Neuronal stem cell (in vitro differentiated cells): ENCODE measurements around the gene STRBP.

ENCODE experiments used
- DNase-seq: peaks from one replicate; pipeline ENCODE4 v3.0.0-alpha.2; 2013; ENCODE audit warnings: low spot score
- H2AFZ ChIP-seq: one replicate; pipeline ENCODE4 v1.6.1; 2013; ENCODE audit warnings: mild to moderate bottlenecking, low read length, inconsistent platforms
- H2AK5ac ChIP-seq: 2 replicates; pipeline ENCODE4 v1.6.1; 2013; ENCODE audit warnings: low read depth, mild to moderate bottlenecking, inconsistent platforms, low read length, moderate library complexity, mixed read lengths
- H2BK120ac ChIP-seq: 2 replicates; pipeline ENCODE4 v1.6.1; 2013; ENCODE audit warnings: low read depth, mild to moderate bottlenecking, inconsistent platforms, low read length, moderate library complexity, mixed read lengths
- H2BK12ac ChIP-seq: one replicate; pipeline ENCODE4 v1.6.1; 2013; ENCODE audit warnings: low read length, inconsistent platforms
- H2BK15ac ChIP-seq: 2 replicates; pipeline ENCODE4 v1.6.1; 2013; ENCODE audit warnings: mild to moderate bottlenecking, low read length, inconsistent platforms, mixed read lengths
- H2BK5ac ChIP-seq: one replicate; pipeline ENCODE4 v1.6.1; 2013; ENCODE audit warnings: inconsistent platforms, mild to moderate bottlenecking, low read length, moderate library complexity
- H3K14ac ChIP-seq: one replicate; pipeline ENCODE4 v1.6.1; 2013; ENCODE audit warnings: low read length, inconsistent platforms
- H3K18ac ChIP-seq: 2 replicates; pipeline ENCODE4 v1.6.1; 2013; ENCODE audit warnings: low read length, inconsistent platforms
- H3K23ac ChIP-seq: 2 replicates; pipeline ENCODE4 v1.6.1; 2013; ENCODE audit warnings: low read depth, mild to moderate bottlenecking, mixed read lengths, low read length, inconsistent platforms; ENCODE audit not compliant: poor library complexity
- H3K27ac ChIP-seq: replicated peaks from 3 replicates; pipeline ENCODE4 v1.5.1; 2013; ENCODE audit warnings: low read length, inconsistent platforms
- H3K27me3 ChIP-seq, 3 experiments: 2 replicates each; pipeline ENCODE4 v1.6.1; 2013; ENCODE audit warnings: low read length in 3 of 3, mild to moderate bottlenecking in 2 of 3, inconsistent platforms in 1 of 3, low read depth in 1 of 3, mixed read lengths in 1 of 3, moderate library complexity in 1 of 3; ENCODE audit not compliant: control insufficient read depth in 3 of 3, insufficient read depth in 3 of 3
- H3K36me3 ChIP-seq, 2 donors: replicated peaks in 1 of 2; 2 replicates each; pipeline ENCODE4 v1.6.1; 2013; ENCODE audit warnings: low read length in 2 of 2; ENCODE audit not compliant: control insufficient read depth in 2 of 2, insufficient read depth in 2 of 2
- H3K4ac ChIP-seq: 2 replicates; pipeline ENCODE4 v1.6.1; 2013; ENCODE audit warnings: inconsistent platforms, mild to moderate bottlenecking, low read length, moderate library complexity
- H3K4me1 ChIP-seq, 2 donors: 1 replicate in 1 of 2; 2 replicates in 1 of 2; pipeline ENCODE4 v1.6.1; 2013; ENCODE audit warnings: low read length in 2 of 2, low read depth in 1 of 2; ENCODE audit not compliant: control insufficient read depth in 2 of 2, insufficient read depth in 1 of 2
- H3K4me2 ChIP-seq: one replicate; pipeline ENCODE4 v1.6.1; 2013; ENCODE audit warnings: mild to moderate bottlenecking, low read length, inconsistent platforms; ENCODE audit not compliant: insufficient read depth, poor library complexity, severe bottlenecking
- H3K4me3 ChIP-seq, 2 donors: 2 replicates each; pipeline ENCODE4 v1.5.1; 2013; ENCODE audit warnings: low read length in 2 of 2, mild to moderate bottlenecking in 2 of 2, inconsistent platforms in 1 of 2, moderate library complexity in 1 of 2
- H3K79me1 ChIP-seq: one replicate; pipeline ENCODE4 v1.6.1; 2013; ENCODE audit warnings: low read depth, mild to moderate bottlenecking, inconsistent platforms, low read length, moderate library complexity
- H3K9ac ChIP-seq: one replicate; pipeline ENCODE4 v1.6.1; 2013; ENCODE audit warnings: mild to moderate bottlenecking, low read depth, low read length, inconsistent platforms; ENCODE audit not compliant: poor library complexity
- H3K9me3 ChIP-seq, 2 donors: replicated peaks in 1 of 2; 2 replicates each; pipeline versions ENCODE3 to v1.6.1; 2013; ENCODE audit warnings: low read length in 2 of 2, mild to moderate bottlenecking in 2 of 2, inconsistent platforms in 1 of 2, low read depth in 1 of 2, mixed read lengths in 1 of 2, moderate library complexity in 1 of 2; ENCODE audit not compliant: control insufficient read depth in 2 of 2, insufficient read depth in 1 of 2
- H4K8ac ChIP-seq: one replicate; pipeline ENCODE4 v1.6.1; 2013; ENCODE audit warnings: low read depth, mild to moderate bottlenecking, inconsistent platforms, low read length, moderate library complexity
- H4K91ac ChIP-seq: one replicate; pipeline ENCODE4 v1.6.1; 2013; ENCODE audit warnings: low read length, low read depth, mild to moderate bottlenecking, inconsistent platforms; ENCODE audit not compliant: poor library complexity
- WGBS, 2 donors: extraction: QIAGEN DNeasy Blood & Tissue Kit; methylation state at CpG; one replicate each; pipeline ENCODE4 v1.1.7; 2013; ENCODE audit warnings: missing lambda C conversion rate in 2 of 2, mixed read lengths in 1 of 2; ENCODE audit not compliant: insufficient read length in 2 of 2, insufficient replicate concordance in 1 of 2; ENCODE audit errors: extremely low coverage in 2 of 2; 5-methylcytosine and 5-hydroxymethylcytosine counted together

The STRBP gene

GRCh38 chr9:123175854-123176629, 92.3 kb downstream of the STRBP start:
- H2BK120ac ChIP-seq = no peak overlapping the region
- no CpG with 5 or more reads among the region's 4 CpGs for WGBS, 2 donors

GRCh38 chr9:123174887-123175518, 93.4 kb downstream of the STRBP start:
- H2BK12ac ChIP-seq = no peak overlapping the region
- no peak overlapping the region for H2BK120ac ChIP-seq
- H3K9ac ChIP-seq = no peak overlapping the region
- H2AK5ac ChIP-seq = no peak overlapping the region
- no peak overlapping the region for H2AFZ ChIP-seq
- H3K36me3 ChIP-seq = peaks cover 6 to 17% of the 10 kb centered on the region in 2 donors
- H3K4me3 ChIP-seq = no peak overlapping the region
- H3K23ac ChIP-seq = no peak overlapping the region
- no peak overlapping the region for H3K4ac ChIP-seq
- H3K27ac ChIP-seq = no peak overlapping the region
- no peak overlapping the region for H3K18ac ChIP-seq
- H3K4me1 ChIP-seq = no peaks in the 10 kb centered on the region
- no peak overlapping the region for H4K91ac ChIP-seq
- H3K27me3 ChIP-seq = no peaks in the 10 kb centered on the region
- no peak overlapping the region for H4K8ac ChIP-seq
- no peak overlapping the region for H3K14ac ChIP-seq
- no peak overlapping the region for H3K4me2 ChIP-seq
- H2BK15ac ChIP-seq = no peak overlapping the region
- no peak overlapping the region for H2BK5ac ChIP-seq
- WGBS, 2 donors = no CpG with 5 or more reads among the region's 1 CpG
- no peaks in the 10 kb centered on the region for H3K9me3 ChIP-seq
- DNase-seq = no peak
- no peaks in the 10 kb centered on the region for H3K79me1 ChIP-seq

More at GRCh38 chr9:123175854-123176629, 92.3 kb downstream of the STRBP start:
- H2BK15ac ChIP-seq = no peak overlapping the region
- H2BK12ac ChIP-seq = no peak overlapping the region
- H3K4me3 ChIP-seq = no peak overlapping the region
- no peak overlapping the region for H3K23ac ChIP-seq
- no peak overlapping the region for H2BK5ac ChIP-seq
- H3K27ac ChIP-seq = no peak overlapping the region
- H2AFZ ChIP-seq = no peak overlapping the region
- no peak overlapping the region for H3K4ac ChIP-seq
- no peak overlapping the region for H2AK5ac ChIP-seq
- no peak for DNase-seq
- H3K4me2 ChIP-seq = no peak overlapping the region
- H4K8ac ChIP-seq = no peak overlapping the region
- no peaks in the 10 kb centered on the region for H3K4me1 ChIP-seq
- H3K9ac ChIP-seq = no peak overlapping the region
- H4K91ac ChIP-seq = no peak overlapping the region
- no peaks in the 10 kb centered on the region for H3K79me1 ChIP-seq
- H3K36me3 ChIP-seq = peaks cover 6 to 18% of the 10 kb centered on the region in 2 donors
- no peaks in the 10 kb centered on the region for H3K9me3 ChIP-seq
- no peak overlapping the region for H3K14ac ChIP-seq
- H3K27me3 ChIP-seq = no peaks in the 10 kb centered on the region
- no peak overlapping the region for H3K18ac ChIP-seq

- H2BK15ac ChIP-seq = no peak overlapping the region
- H2BK12ac ChIP-seq = no peak overlapping the region
- no peak overlapping the region for H2BK5ac ChIP-seq
- no peak for DNase-seq
- no peak overlapping the region for H3K9ac ChIP-seq
- H3K18ac ChIP-seq = no peak overlapping the region
- H4K8ac ChIP-seq = no peak overlapping the region
- H3K79me1 ChIP-seq = no peaks in the 10 kb centered on the region
- H4K91ac ChIP-seq = no peak overlapping the region
- no peak overlapping the region for H3K4me2 ChIP-seq
- no peaks in the 10 kb centered on the region for H3K4me1 ChIP-seq
- no peak overlapping the region for H2AK5ac ChIP-seq
- no peaks in the 10 kb centered on the region for H3K27me3 ChIP-seq
- no CpG with 5 or more reads among the region's 1 CpG for WGBS, 2 donors
- no peaks in the 10 kb centered on the region for H3K9me3 ChIP-seq
- no peak overlapping the region for H3K14ac ChIP-seq
- no peak overlapping the region for H3K4me3 ChIP-seq
- H2BK120ac ChIP-seq = no peak overlapping the region
- no peak overlapping the region for H3K4ac ChIP-seq
- H3K36me3 ChIP-seq = peaks cover 6 to 16% of the 10 kb centered on the region in 2 donors
- no peak overlapping the region for H3K23ac ChIP-seq
- no peak overlapping the region for H3K27ac ChIP-seq
- no peak overlapping the region for H2AFZ ChIP-seq
Measured at GRCh38 chr9:123174079-123174478, 94.3 kb downstream of the STRBP start.

- no peaks in the 10 kb centered on the region for H3K27me3 ChIP-seq
- H3K4me2 ChIP-seq = no peak overlapping the region
- H2BK12ac ChIP-seq = no peak overlapping the region
- no peaks in the 10 kb centered on the region for H3K4me1 ChIP-seq
- no peak overlapping the region for H3K4me3 ChIP-seq
- no peak overlapping the region for H3K14ac ChIP-seq
- DNase-seq = no peak
- WGBS, 2 donors = no CpG with 5 or more reads among the region's 3 CpGs
- no peak overlapping the region for H2BK120ac ChIP-seq
- H3K4ac ChIP-seq = no peak overlapping the region
- no peak overlapping the region for H2BK5ac ChIP-seq
- H2AFZ ChIP-seq = no peak overlapping the region
- no peaks in the 10 kb centered on the region for H3K9me3 ChIP-seq
- H3K9ac ChIP-seq = no peak overlapping the region
- no peak overlapping the region for H2BK15ac ChIP-seq
- H3K79me1 ChIP-seq = no peaks in the 10 kb centered on the region
- H4K91ac ChIP-seq = no peak overlapping the region
- peaks cover 0 to 11% of the 10 kb centered on the region in 2 donors for H3K36me3 ChIP-seq
- H3K18ac ChIP-seq = no peak overlapping the region
- H2AK5ac ChIP-seq = no peak overlapping the region
- no peak overlapping the region for H3K27ac ChIP-seq
- H4K8ac ChIP-seq = no peak overlapping the region
- no peak overlapping the region for H3K23ac ChIP-seq
Measured at GRCh38 chr9:123169926-123170325, 98.5 kb downstream of the STRBP start.
